ENCODE results near the gene MRPS2. TPM values are rescaled to one million over a fixed set of nuclear protein-coding genes. Genes with fewer than 3 reads are reported as not detected.

The MRPS2 gene
- total RNA-seq, 1 donor from 2014 or later = 23.4 TPM

- Histone ChIP-seq H3K27ac (no peak overlapping the region), H3K4me3 (no peak overlapping the region), H4K20me1 (ENCODE audit: low read depth) (no peaks in the 10 kb centered on the region), H3K79me2 (ENCODE audit: low read depth) (no peaks in the 10 kb centered on the region), H3K4me2 (no peak overlapping the region), H3K9me3 (ENCODE audit: low read depth) (no peaks in the 10 kb centered on the region), H3K27me3 (no peaks in the 10 kb centered on the region), H3K9ac (no peak overlapping the region), H3K36me3 (no peaks in the 10 kb centered on the region), H3F3A (ENCODE audit: low read depth) (no peaks in the 10 kb centered on the region), H2AFZ (replicated peaks) (no peak overlapping the region), H3K4me1 (peaks cover 4% of the 10 kb centered on the region)
- no peak overlapping the region for H3K4me3 Mint-ChIP-seq
- H3K9me3 Mint-ChIP-seq = no peaks in the 10 kb centered on the region
- peaks cover 6% of the 10 kb centered on the region for H3K4me1 Mint-ChIP-seq
- H3K36me3 Mint-ChIP-seq = no peaks in the 10 kb centered on the region
- no peak for TF ChIP-seq CTCF (IDR thresholded peaks at IDR 0.05)
- no peak for TF ChIP-seq EZH2phosphoT487 (IDR thresholded peaks at IDR 0.05)
- TF ChIP-seq EZH2 (IDR thresholded peaks at IDR 0.05) = no peak
- DNase-seq (ENCODE audit: low spot score) = no peak
- H3K27ac Mint-ChIP-seq = no peak overlapping the region
- H3K27me3 Mint-ChIP-seq (ENCODE audit: insufficient read depth, low read depth) = peaks cover 3% of the 10 kb centered on the region
Measured at GRCh38 chr9:135517407-135517822, 16.9 kb downstream of the MRPS2 start.

- Mint-ChIP-seq H3K4me1 (peaks cover 3% of the 10 kb centered on the region), H3K36me3 (no peaks in the 10 kb centered on the region), H3K9me3 (no peaks in the 10 kb centered on the region), H3K27ac (no peak overlapping the region), H3K4me3 (no peak overlapping the region), H3K27me3 (ENCODE audit: insufficient read depth, low read depth) (peaks cover 4% of the 10 kb centered on the region)
- H2AFZ ChIP-seq (replicated peaks) = no peak overlapping the region
- no peak overlapping the region for H3K4me2 ChIP-seq
- no peaks in the 10 kb centered on the region for H3K27me3 ChIP-seq
- no peaks in the 10 kb centered on the region for H3K9me3 ChIP-seq (ENCODE audit: low read depth)
- no peaks in the 10 kb centered on the region for H3K79me2 ChIP-seq (ENCODE audit: low read depth)
- no peaks in the 10 kb centered on the region for H3F3A ChIP-seq (ENCODE audit: low read depth)
- no peaks in the 10 kb centered on the region for H4K20me1 ChIP-seq (ENCODE audit: low read depth)
- no peaks in the 10 kb centered on the region for H3K36me3 ChIP-seq
- TF ChIP-seq EZH2phosphoT487 (IDR thresholded peaks at IDR 0.05) = no peak
- TF ChIP-seq CTCF (IDR thresholded peaks at IDR 0.05) = no peak
- no peak for TF ChIP-seq EZH2 (IDR thresholded peaks at IDR 0.05)
- DNase-seq (ENCODE audit: low spot score) = no peak
- H3K9ac ChIP-seq = no peak overlapping the region
- H3K4me3 ChIP-seq = no peak overlapping the region
- H3K4me1 ChIP-seq = no peaks in the 10 kb centered on the region
- H3K27ac ChIP-seq = no peak overlapping the region
Measured at GRCh38 chr9:135519179-135519971, 18.9 kb downstream of the MRPS2 start.

- Histone ChIP-seq H3K4me1 (no peaks in the 10 kb centered on the region), H3K4me3 (no peak within 1 kb of the TSS), H4K20me1 (ENCODE audit: low read depth) (no peaks in the 10 kb centered on the region), H3K9ac (no peak within 1 kb of the TSS), H3K27me3 (no peaks in the 10 kb centered on the region), H2AFZ (replicated peaks) (no peak within 1 kb of the TSS), H3K9me3 (ENCODE audit: low read depth) (no peaks in the 10 kb centered on the region), H3F3A (ENCODE audit: low read depth) (no peaks in the 10 kb centered on the region), H3K27ac (no peak within 1 kb of the TSS), H3K36me3 (no peaks in the 10 kb centered on the region), H3K4me2 (no peak within 1 kb of the TSS), H3K79me2 (ENCODE audit: low read depth) (no peaks in the 10 kb centered on the region)
- Mint-ChIP-seq H3K27me3 (ENCODE audit: insufficient read depth, low read depth) (peaks cover 3% of the 10 kb centered on the region), H3K27ac (no peak within 1 kb of the TSS), H3K4me3 (no peak within 1 kb of the TSS), H3K9me3 (no peaks in the 10 kb centered on the region), H3K4me1 (peaks cover 3% of the 10 kb centered on the region), H3K36me3 (no peaks in the 10 kb centered on the region)
- TF ChIP-seq EZH2phosphoT487 (IDR thresholded peaks at IDR 0.05) (no peak), EZH2 (IDR thresholded peaks at IDR 0.05) (no peak), CTCF (IDR thresholded peaks at IDR 0.05) (no peak)
- DNase-seq (ENCODE audit: low spot score) = no peak
Measured at GRCh38 chr9:135520916-135521607, 20.6 kb downstream of the MRPS2 start, which contains the start of gene LCN1. Gene LCN1 (plus strand): TSS chr9:135521440. CDS start chr9:135521498, 58 bp downstream.

Data from neural progenitor cell (in vitro differentiated cells).